Measurements from ENCODE around the gene TSHZ2. TPM values are rescaled to one million over a fixed set of nuclear protein-coding genes. Genes with fewer than 3 reads are reported as not detected.
"Not testable (repeated sequence)": the region's sequence is repeated elsewhere in the genome, so short reads cannot be mapped to it uniquely, and the experiment has no call there.

The TSHZ2 gene
- total RNA-seq, 2 donors from 2014 or later, result 29.1 to 30.7 TPM

- no peaks in the 10 kb centered on the region for H3K9me3 ChIP-seq (ENCODE audit: control insufficient read depth, low read length, poor library complexity, severe bottlenecking)
- Mint-ChIP-seq H3K36me3 (ENCODE audit: low read depth) (no peaks in the 10 kb centered on the region), H3K4me1 (peaks cover 4% of the 10 kb centered on the region), H3K27me3 (no peaks in the 10 kb centered on the region), H3K4me3 (no peak overlapping the region), H3K27ac (no peak overlapping the region)
- ATAC-seq (no peak), DNase-seq (no peak)
These were observed 41.0 kb downstream of the TSHZ2 start for GRCh38 chr20:53013183-53013582.

- no peak overlapping the region for H3K4me3 Mint-ChIP-seq
- H3K27me3 Mint-ChIP-seq, result no peaks in the 10 kb centered on the region
- H3K4me1 Mint-ChIP-seq, result peaks cover 4% of the 10 kb centered on the region
- no peak for ATAC-seq
- H3K27ac Mint-ChIP-seq, result no peak overlapping the region
- no peaks in the 10 kb centered on the region for H3K9me3 ChIP-seq (ENCODE audit: control insufficient read depth, low read length, poor library complexity, severe bottlenecking)
- no peaks in the 10 kb centered on the region for H3K36me3 Mint-ChIP-seq (ENCODE audit: low read depth)
- DNase-seq, result no peak
These were observed 41.7 kb downstream of the TSHZ2 start for GRCh38 chr20:53013847-53014246.

GRCh38 chr20:53016071-53016470 is 43.9 kb downstream of the TSHZ2 start:
- Mint-ChIP-seq H3K27me3 (no peaks in the 10 kb centered on the region), H3K36me3 (ENCODE audit: low read depth) (no peaks in the 10 kb centered on the region), H3K4me3 (no peak overlapping the region), H3K4me1 (peaks cover 4% of the 10 kb centered on the region), H3K27ac (no peak overlapping the region)
- DNase-seq (no peak), ATAC-seq (no peak)
- no peaks in the 10 kb centered on the region for H3K9me3 ChIP-seq (ENCODE audit: control insufficient read depth, low read length, poor library complexity, severe bottlenecking)

GRCh38 chr20:53016534-53017042 is 44.4 kb downstream of the TSHZ2 start:
- H3K9me3 ChIP-seq (ENCODE audit: control insufficient read depth, low read length, poor library complexity, severe bottlenecking), result no peaks in the 10 kb centered on the region
- H3K27ac Mint-ChIP-seq, result no peak overlapping the region
- no peak for DNase-seq
- H3K36me3 Mint-ChIP-seq (ENCODE audit: low read depth), result no peaks in the 10 kb centered on the region
- no peak for ATAC-seq
- H3K27me3 Mint-ChIP-seq, result no peaks in the 10 kb centered on the region
- no peak overlapping the region for H3K4me3 Mint-ChIP-seq
- peaks cover 7% of the 10 kb centered on the region for H3K4me1 Mint-ChIP-seq

DNA sequence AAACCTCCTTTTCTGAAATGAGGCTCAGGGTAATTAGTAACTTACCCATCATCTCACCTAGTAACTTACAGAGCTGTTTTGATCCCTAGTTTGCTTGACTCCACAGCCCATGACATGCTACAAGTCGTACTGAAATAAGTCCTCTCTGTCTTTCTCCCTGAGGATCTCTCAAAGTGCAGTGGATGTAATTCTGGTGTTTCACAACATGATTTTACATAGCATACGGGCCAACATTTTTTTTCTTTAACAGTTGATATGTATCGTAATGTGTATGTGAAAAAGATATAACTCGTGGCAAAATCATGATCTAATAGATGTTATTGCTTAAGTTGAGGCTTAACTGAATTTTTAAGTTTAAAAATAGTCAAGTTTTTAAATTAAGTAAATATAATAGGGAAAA is 45.0 kb downstream of the TSHZ2 start:
- ATAC-seq (no peak), DNase-seq (no peak)
- Mint-ChIP-seq H3K4me1 (peaks cover 7% of the 10 kb centered on the region), H3K27me3 (no peaks in the 10 kb centered on the region), H3K36me3 (ENCODE audit: low read depth) (no peaks in the 10 kb centered on the region), H3K4me3 (no peak overlapping the region), H3K27ac (no peak overlapping the region)
- no peaks in the 10 kb centered on the region for H3K9me3 ChIP-seq (ENCODE audit: control insufficient read depth, low read length, poor library complexity, severe bottlenecking)

GRCh38 chr20:53019464-53019863 is 47.3 kb downstream of the TSHZ2 start:
- Mint-ChIP-seq H3K4me1 (peaks cover 13% of the 10 kb centered on the region), H3K27ac (no peak overlapping the region), H3K36me3 (ENCODE audit: low read depth) (no peaks in the 10 kb centered on the region), H3K27me3 (no peaks in the 10 kb centered on the region), H3K4me3 (no peak overlapping the region)
- H3K9me3 ChIP-seq (ENCODE audit: control insufficient read depth, low read length, poor library complexity, severe bottlenecking), result no peaks in the 10 kb centered on the region
- no peak for ATAC-seq
- DNase-seq, result no peak

DNA sequence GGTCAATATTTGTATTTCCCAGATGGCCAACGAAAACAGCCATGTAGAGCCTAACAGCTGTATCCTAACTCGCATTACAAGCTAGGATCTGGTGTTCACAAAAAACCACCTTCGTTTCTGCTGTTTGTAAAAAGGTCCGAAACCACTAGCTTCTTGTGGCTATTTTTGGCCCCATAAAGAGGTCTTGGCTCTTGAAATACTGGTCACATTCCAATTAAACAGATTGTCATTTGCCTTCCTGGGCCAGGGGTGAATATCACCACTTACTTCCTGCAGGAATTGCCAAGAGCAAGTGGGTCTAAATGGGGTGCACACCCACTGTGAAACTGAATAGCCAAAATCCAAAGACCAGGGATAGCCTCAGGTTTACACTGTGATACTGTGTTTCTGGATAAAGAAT is 48.2 kb downstream of the TSHZ2 start:
- DNase-seq (no peak), ATAC-seq (no peak)
- Mint-ChIP-seq H3K36me3 (ENCODE audit: low read depth) (no peaks in the 10 kb centered on the region), H3K27ac (no peak overlapping the region), H3K4me1 (peaks cover 13% of the 10 kb centered on the region), H3K27me3 (no peaks in the 10 kb centered on the region), H3K4me3 (peak overlapping the region; percentile 2)
- no peaks in the 10 kb centered on the region for H3K9me3 ChIP-seq (ENCODE audit: control insufficient read depth, low read length, poor library complexity, severe bottlenecking)

DNA sequence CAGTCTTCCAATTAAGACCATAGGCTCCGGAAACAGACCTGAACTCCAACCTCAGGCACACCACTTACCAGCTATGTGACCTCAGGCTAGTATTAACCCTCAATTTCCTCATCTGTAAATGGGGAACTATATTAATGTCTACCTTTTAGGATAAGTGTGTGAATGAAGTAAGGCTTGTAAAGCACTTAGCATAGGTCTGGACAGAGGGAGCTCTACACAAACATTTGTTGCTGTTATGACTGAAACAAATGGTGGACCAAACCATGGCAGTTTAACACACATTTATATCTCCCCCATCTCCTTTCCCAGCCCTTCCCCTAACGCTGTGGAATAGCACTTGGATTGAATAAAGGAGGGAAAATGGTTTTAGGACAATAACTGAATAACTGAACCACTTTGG is 48.7 kb downstream of the TSHZ2 start:
- ATAC-seq, result peak; percentile 30
- H3K4me3 Mint-ChIP-seq, result peak overlapping the region; percentile 2
- H3K27ac Mint-ChIP-seq, result no peak overlapping the region
- DNase-seq, result no peak
- no peaks in the 10 kb centered on the region for H3K27me3 Mint-ChIP-seq
- peaks cover 13% of the 10 kb centered on the region for H3K4me1 Mint-ChIP-seq
- H3K9me3 ChIP-seq (ENCODE audit: control insufficient read depth, low read length, poor library complexity, severe bottlenecking), result no peaks in the 10 kb centered on the region
- H3K36me3 Mint-ChIP-seq (ENCODE audit: low read depth), result no peaks in the 10 kb centered on the region

DNA sequence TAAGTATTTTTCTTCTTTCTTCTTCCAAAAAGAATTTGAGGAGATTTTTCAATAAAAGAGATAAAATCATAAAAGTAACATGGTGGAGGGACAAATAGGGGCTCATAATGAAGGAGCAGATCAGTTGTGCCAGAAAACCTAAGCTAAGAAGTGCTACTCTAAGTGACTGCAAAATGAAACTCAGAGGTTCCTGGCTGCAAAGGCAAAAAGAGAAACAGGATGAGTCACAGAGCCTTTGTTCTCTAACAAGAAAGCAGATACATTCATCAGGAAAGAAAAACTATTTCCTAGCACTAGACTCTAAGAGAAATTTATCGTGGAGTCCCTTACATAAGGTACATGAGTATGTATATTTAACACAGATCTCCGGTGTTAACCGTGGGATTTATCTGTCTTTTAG is 49.8 kb downstream of the TSHZ2 start:
- ATAC-seq (peak; percentile 59), DNase-seq (no peak)
- Mint-ChIP-seq H3K27ac (peak overlapping the region; percentile 59), H3K36me3 (ENCODE audit: low read depth) (no peaks in the 10 kb centered on the region), H3K4me1 (peaks cover 13% of the 10 kb centered on the region), H3K4me3 (peak overlapping the region; percentile 71), H3K27me3 (no peaks in the 10 kb centered on the region)
- no peaks in the 10 kb centered on the region for H3K9me3 ChIP-seq (ENCODE audit: control insufficient read depth, low read length, poor library complexity, severe bottlenecking)

DNA sequence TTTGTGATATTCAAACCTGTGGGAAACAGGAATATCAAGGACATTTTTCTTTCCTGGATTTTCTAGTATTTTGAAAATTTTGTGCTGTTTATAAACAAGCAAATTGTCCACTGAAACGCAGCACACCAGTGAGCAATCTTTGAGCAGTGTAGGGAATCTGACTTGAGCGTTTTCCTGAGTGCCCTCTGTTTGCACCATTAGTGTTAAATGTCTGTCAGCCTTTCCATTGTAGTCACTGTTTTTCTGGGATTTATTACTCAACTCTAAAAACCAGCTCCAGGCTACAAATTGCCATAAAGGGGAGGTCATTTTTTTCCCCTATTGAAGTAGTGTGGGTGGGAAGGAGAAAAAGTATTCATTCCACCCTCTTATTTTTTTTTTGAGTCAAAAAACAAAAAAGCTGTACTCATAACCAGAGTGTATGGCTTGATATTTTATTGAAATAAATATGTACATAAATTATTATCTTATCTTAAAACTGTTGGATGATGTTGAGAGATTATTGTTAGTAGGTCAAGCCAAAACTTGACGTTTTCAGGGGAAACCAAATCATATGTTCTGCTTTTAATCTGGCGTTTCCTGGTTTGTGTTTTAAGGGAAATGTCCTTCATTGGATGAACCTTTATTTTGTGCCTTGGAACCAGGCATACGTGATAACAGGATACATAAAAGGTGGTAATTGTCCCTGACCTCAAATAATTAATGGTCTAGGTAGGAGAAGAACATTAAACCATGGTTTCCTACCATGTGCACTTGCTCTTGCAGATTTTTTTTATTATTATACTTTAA is 51.8 kb downstream of the TSHZ2 start:
- peaks cover 16% of the 10 kb centered on the region for H3K27me3 Mint-ChIP-seq
- peak overlapping the region; percentile 6 for H3K27ac Mint-ChIP-seq
- ATAC-seq (no peak), DNase-seq (no peak)
- H3K4me1 Mint-ChIP-seq, result peaks cover 14% of the 10 kb centered on the region
- no peak overlapping the region for H3K4me3 Mint-ChIP-seq
- peaks cover 5% of the 10 kb centered on the region for H3K36me3 Mint-ChIP-seq (ENCODE audit: low read depth)
- H3K9me3 ChIP-seq (ENCODE audit: control insufficient read depth, low read length, poor library complexity, severe bottlenecking), result no peaks in the 10 kb centered on the region

- H3K4me1 Mint-ChIP-seq, result peaks cover 14% of the 10 kb centered on the region
- H3K4me3 Mint-ChIP-seq, H3K27ac Mint-ChIP-seq: not testable (repeated sequence)
These were observed 52.5 kb downstream of the TSHZ2 start for GRCh38 chr20:53024653-53025052.

GRCh38 chr20:53027089-53027488 is 54.9 kb downstream of the TSHZ2 start:
- ATAC-seq, result no peak
- Mint-ChIP-seq H3K27ac (no peak overlapping the region), H3K27me3 (peaks cover 31% of the 10 kb centered on the region), H3K4me1 (peaks cover 20% of the 10 kb centered on the region), H3K36me3 (ENCODE audit: low read depth) (peaks cover 5% of the 10 kb centered on the region), H3K4me3 (no peak overlapping the region)
- no peak for DNase-seq
- H3K9me3 ChIP-seq (ENCODE audit: control insufficient read depth, low read length, poor library complexity, severe bottlenecking), result no peaks in the 10 kb centered on the region

More at GRCh38 chr20:53024653-53025052, 52.5 kb downstream of the TSHZ2 start:
- H3K36me3 Mint-ChIP-seq (ENCODE audit: low read depth); DNase-seq; H3K9me3 ChIP-seq (ENCODE audit: control insufficient read depth, low read length, poor library complexity, severe bottlenecking); ATAC-seq: not testable (repeated sequence)
- H3K27me3 Mint-ChIP-seq, result peaks cover 16% of the 10 kb centered on the region

- no peak for ATAC-seq
- DNase-seq, result no peak
- no peak overlapping the region for H3K4me3 Mint-ChIP-seq
- H3K9me3 ChIP-seq (ENCODE audit: control insufficient read depth, low read length, poor library complexity, severe bottlenecking), result no peaks in the 10 kb centered on the region
- no peak overlapping the region for H3K27ac Mint-ChIP-seq
- H3K4me1 Mint-ChIP-seq, result peaks cover 14% of the 10 kb centered on the region
- H3K27me3 Mint-ChIP-seq, result peaks cover 31% of the 10 kb centered on the region
- H3K36me3 Mint-ChIP-seq (ENCODE audit: low read depth), result peaks cover 5% of the 10 kb centered on the region
These were observed 56.3 kb downstream of the TSHZ2 start for GRCh38 chr20:53028337-53029007.

All from T-helper 17 cell (primary cell).